ENCODE results near the gene CENPP.

Gene CENPP

GRCh38 chr9:92638621-92639101, 312.9 kb downstream of the CENPP start:
- TF ChIP-seq EZH2 (IDR thresholded peaks at IDR 0.05; ENCODE audit: borderline replicate concordance, low read length) (no peak), CTCF (IDR thresholded peaks at IDR 0.05; ENCODE audit: low read length) (no peak)
- no peaks in the 10 kb centered on the region for H3K9me3 ChIP-seq (ENCODE audit: low read length)
- no peaks in the 10 kb centered on the region for H3K27me3 ChIP-seq (ENCODE audit: insufficient read depth, low read length)
- no peaks in the 10 kb centered on the region for H4K20me1 ChIP-seq (ENCODE audit: insufficient read depth, low read length)
- H2AFZ ChIP-seq (ENCODE audit: low read length) = no peak overlapping the region
- H3K4me2 ChIP-seq (ENCODE audit: low read length) = no peak overlapping the region
- no peaks in the 10 kb centered on the region for H3K4me1 ChIP-seq (ENCODE audit: insufficient read depth, low read length, severe bottlenecking)
- H3K9me2 ChIP-seq (ENCODE audit: low read depth, low read length) = no peaks in the 10 kb centered on the region
- H3K79me2 ChIP-seq (ENCODE audit: insufficient read depth, low read length) = no peaks in the 10 kb centered on the region
- H3F3A ChIP-seq (ENCODE audit: insufficient read depth, low read length) = no peaks in the 10 kb centered on the region
- H3K9ac ChIP-seq (ENCODE audit: low read length) = no peak overlapping the region
- peaks cover 93% of the 10 kb centered on the region for H3K36me3 ChIP-seq (ENCODE audit: insufficient read depth, low read length)
- H3K4me3 ChIP-seq (ENCODE audit: low read depth, low read length, poor library complexity, severe bottlenecking) = no peak overlapping the region
- no peak overlapping the region for H3K27ac ChIP-seq (ENCODE audit: low read depth, low read length, poor library complexity, severe bottlenecking)

- H3K27ac ChIP-seq (ENCODE audit: low read depth, low read length, poor library complexity, severe bottlenecking) = no peak overlapping the region
- no peaks in the 10 kb centered on the region for H3K4me1 ChIP-seq (ENCODE audit: insufficient read depth, low read length, severe bottlenecking)
- no peaks in the 10 kb centered on the region for H3K9me2 ChIP-seq (ENCODE audit: low read depth, low read length)
- no peaks in the 10 kb centered on the region for H4K20me1 ChIP-seq (ENCODE audit: insufficient read depth, low read length)
- no peak overlapping the region for H3K9ac ChIP-seq (ENCODE audit: low read length)
- TF ChIP-seq CTCF (IDR thresholded peaks at IDR 0.05; ENCODE audit: low read length) = no peak
- no peak for TF ChIP-seq EZH2 (IDR thresholded peaks at IDR 0.05; ENCODE audit: borderline replicate concordance, low read length)
- H3K27me3 ChIP-seq (ENCODE audit: insufficient read depth, low read length) = no peaks in the 10 kb centered on the region
- peaks cover 93% of the 10 kb centered on the region for H3K36me3 ChIP-seq (ENCODE audit: insufficient read depth, low read length)
- H3K79me2 ChIP-seq (ENCODE audit: insufficient read depth, low read length) = no peaks in the 10 kb centered on the region
- H3K4me2 ChIP-seq (ENCODE audit: low read length) = no peak overlapping the region
- H3K4me3 ChIP-seq (ENCODE audit: low read depth, low read length, poor library complexity, severe bottlenecking) = no peak overlapping the region
- no peaks in the 10 kb centered on the region for H3K9me3 ChIP-seq (ENCODE audit: low read length)
- H2AFZ ChIP-seq (ENCODE audit: low read length) = no peak overlapping the region
- H3F3A ChIP-seq (ENCODE audit: insufficient read depth, low read length) = no peaks in the 10 kb centered on the region
These were observed 313.4 kb downstream of the CENPP start for GRCh38 chr9:92639124-92639523.

- Histone ChIP-seq H3K4me2 (ENCODE audit: low read length) (no peak overlapping the region), H3F3A (ENCODE audit: insufficient read depth, low read length) (no peaks in the 10 kb centered on the region), H3K27me3 (ENCODE audit: insufficient read depth, low read length) (no peaks in the 10 kb centered on the region), H3K9ac (ENCODE audit: low read length) (no peak overlapping the region), H3K9me2 (ENCODE audit: low read depth, low read length) (no peaks in the 10 kb centered on the region), H3K9me3 (ENCODE audit: low read length) (no peaks in the 10 kb centered on the region), H3K36me3 (ENCODE audit: insufficient read depth, low read length) (peaks cover 94% of the 10 kb centered on the region), H4K20me1 (ENCODE audit: insufficient read depth, low read length) (no peaks in the 10 kb centered on the region), H3K4me3 (ENCODE audit: low read depth, low read length, poor library complexity, severe bottlenecking) (no peak overlapping the region), H3K27ac (ENCODE audit: low read depth, low read length, poor library complexity, severe bottlenecking) (no peak overlapping the region), H3K4me1 (ENCODE audit: insufficient read depth, low read length, severe bottlenecking) (no peaks in the 10 kb centered on the region), H3K79me2 (ENCODE audit: insufficient read depth, low read length) (no peaks in the 10 kb centered on the region), H2AFZ (ENCODE audit: low read length) (no peak overlapping the region)
- TF ChIP-seq EZH2 (IDR thresholded peaks at IDR 0.05; ENCODE audit: borderline replicate concordance, low read length) (no peak), CTCF (IDR thresholded peaks at IDR 0.05; ENCODE audit: low read length) (no peak)
These were observed 314.1 kb downstream of the CENPP start for GRCh38 chr9:92639791-92640271.

Measured in OCI-LY1 (cell line).